Measurements from ENCODE around the gene DCANP1.

The DCANP1 gene

DNA sequence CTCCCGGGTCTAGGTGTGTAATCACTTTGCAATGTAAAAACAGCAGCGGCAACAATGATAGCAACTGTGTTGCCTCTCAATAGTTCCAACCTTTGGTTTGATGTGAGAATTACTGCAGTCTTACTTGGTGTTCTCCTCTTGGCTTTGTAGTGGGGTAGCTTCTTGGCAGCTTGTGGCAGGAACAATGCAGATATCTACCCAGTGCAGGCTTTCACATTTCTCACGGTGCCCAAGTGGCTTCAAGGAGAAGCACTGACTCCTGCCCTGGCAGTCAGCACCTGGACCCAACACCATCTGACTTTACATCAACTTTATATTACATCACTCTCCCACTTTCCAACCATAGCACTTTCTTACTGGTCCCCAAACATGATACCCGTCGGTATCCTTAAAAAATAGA lies 33.4 kb upstream of the DCANP1 start:
- H3K4me3 ChIP-seq (ENCODE audit: control insufficient read depth, low read depth, low read length): no peak overlapping the region
- DNase-seq (ENCODE audit: low read depth): no peak
- TF ChIP-seq, protein P1, sequence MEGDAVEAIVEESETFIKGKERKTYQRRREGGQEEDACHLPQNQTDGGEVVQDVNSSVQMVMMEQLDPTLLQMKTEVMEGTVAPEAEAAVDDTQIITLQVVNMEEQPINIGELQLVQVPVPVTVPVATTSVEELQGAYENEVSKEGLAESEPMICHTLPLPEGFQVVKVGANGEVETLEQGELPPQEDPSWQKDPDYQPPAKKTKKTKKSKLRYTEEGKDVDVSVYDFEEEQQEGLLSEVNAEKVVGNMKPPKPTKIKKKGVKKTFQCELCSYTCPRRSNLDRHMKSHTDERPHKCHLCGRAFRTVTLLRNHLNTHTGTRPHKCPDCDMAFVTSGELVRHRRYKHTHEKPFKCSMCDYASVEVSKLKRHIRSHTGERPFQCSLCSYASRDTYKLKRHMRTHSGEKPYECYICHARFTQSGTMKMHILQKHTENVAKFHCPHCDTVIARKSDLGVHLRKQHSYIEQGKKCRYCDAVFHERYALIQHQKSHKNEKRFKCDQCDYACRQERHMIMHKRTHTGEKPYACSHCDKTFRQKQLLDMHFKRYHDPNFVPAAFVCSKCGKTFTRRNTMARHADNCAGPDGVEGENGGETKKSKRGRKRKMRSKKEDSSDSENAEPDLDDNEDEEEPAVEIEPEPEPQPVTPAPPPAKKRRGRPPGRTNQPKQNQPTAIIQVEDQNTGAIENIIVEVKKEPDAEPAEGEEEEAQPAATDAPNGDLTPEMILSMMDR (conservative IDR thresholded peaks at IDR 0.05; ENCODE audit: control insufficient read depth, insufficient read depth, low read depth, low read length): no peak

DNA sequence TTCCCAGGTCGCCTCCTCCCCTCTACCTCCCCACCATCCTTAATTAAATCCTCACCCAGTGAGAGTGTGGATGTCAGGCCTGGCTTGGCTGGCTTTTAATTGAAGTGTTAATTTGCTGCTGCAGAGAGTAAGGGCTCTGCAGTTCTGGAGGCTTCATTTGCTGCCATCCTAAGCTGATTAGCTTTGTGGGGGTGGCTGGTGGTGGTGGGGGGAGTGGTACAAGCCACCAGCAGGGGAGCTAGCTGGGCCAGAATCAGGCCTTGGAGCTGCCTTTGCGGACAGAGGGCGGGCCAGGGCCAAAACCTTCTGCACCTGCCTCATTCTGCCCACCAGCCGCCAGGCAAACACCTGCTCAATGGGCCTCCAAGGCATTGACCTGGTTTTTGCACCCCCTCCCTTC lies 31.8 kb upstream of the DCANP1 start:
- TF ChIP-seq, protein P1 (conservative IDR thresholded peaks at IDR 0.05; ENCODE audit: control insufficient read depth, insufficient read depth, low read depth, low read length): no peak
- no peak overlapping the region for H3K4me3 ChIP-seq (ENCODE audit: control insufficient read depth, low read depth, low read length)
- DNase-seq (ENCODE audit: low read depth): no peak

DNA sequence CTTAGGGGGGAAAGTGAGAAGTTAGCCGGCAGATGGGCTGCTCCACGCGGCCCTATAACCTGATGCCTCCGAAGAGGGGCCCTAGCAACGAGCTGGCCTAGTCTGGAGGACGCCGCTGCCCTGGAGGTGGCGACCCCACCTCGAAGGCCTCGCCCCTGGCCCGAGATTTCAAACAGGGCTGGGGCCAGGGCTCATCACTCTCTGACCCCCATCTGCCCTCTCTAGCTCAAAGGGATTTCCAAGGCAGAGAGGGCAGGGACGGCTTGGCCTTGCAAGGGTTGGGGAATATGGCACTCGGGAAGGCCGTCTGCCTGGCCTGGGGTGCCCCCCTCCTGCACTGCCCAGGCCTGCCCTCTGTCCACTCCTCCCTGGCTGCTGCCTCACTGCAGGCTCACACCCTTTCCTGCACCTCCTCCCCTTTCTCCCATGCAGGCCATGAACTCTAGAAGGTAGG lies 30.5 kb upstream of the DCANP1 start:
- TF ChIP-seq, protein P1 (conservative IDR thresholded peaks at IDR 0.05; ENCODE audit: control insufficient read depth, insufficient read depth, low read depth, low read length): no peak

DNA sequence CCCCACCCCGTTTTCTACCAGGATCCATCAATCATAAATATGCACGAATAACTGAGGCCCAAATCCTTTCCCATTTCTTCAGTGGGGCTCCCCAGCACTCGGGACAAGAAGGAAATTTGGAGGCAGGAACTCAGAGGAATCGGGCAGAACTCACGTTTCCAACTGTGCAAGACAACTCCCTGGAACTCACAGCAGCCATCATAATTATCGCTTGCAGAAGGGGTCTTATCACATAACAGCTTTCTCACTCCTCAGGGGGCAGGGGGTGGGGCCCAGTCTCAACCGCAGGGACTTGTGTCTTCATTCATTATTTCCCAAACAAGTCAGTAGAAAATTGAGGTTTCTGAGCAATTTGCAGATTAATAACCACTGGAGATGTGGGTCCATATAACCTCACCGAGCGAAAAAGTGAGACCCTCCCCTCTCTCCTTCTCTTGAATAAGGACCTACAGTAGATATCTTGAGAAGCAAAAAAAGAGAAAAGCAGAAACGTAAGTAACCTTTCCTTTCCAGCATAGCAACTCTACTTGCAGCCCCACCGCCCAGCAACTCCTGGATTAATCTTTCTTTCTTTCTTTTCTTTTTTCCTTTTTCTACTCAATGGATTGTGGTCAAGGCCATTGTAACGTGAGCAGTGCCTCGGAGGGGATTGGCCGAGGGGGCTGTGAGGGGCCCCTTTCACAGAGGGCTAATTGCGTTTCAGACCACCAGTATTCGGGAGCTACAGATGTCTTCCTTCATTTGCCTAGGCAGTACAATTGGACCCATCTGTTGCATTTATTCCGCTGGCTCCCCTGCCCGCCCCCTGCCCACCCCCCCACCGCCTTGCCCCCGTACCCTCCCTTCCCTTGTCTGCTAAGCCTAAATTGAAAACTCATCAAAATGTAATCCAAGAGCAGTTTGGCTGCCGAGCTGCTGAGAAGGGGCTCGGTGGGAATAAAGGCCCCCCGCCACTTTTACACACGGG lies 29.8 kb upstream of the DCANP1 start:
- no peak for DNase-seq (ENCODE audit: low read depth)
- TF ChIP-seq, protein P1 (conservative IDR thresholded peaks at IDR 0.05; ENCODE audit: control insufficient read depth, insufficient read depth, low read depth, low read length): no peak
- no peak overlapping the region for H3K4me3 ChIP-seq (ENCODE audit: control insufficient read depth, low read depth, low read length)

More for the DNA sequence above, 30.5 kb upstream of the DCANP1 start:
- DNase-seq (ENCODE audit: low read depth): no peak
- no peak overlapping the region for H3K4me3 ChIP-seq (ENCODE audit: control insufficient read depth, low read depth, low read length)

DNA sequence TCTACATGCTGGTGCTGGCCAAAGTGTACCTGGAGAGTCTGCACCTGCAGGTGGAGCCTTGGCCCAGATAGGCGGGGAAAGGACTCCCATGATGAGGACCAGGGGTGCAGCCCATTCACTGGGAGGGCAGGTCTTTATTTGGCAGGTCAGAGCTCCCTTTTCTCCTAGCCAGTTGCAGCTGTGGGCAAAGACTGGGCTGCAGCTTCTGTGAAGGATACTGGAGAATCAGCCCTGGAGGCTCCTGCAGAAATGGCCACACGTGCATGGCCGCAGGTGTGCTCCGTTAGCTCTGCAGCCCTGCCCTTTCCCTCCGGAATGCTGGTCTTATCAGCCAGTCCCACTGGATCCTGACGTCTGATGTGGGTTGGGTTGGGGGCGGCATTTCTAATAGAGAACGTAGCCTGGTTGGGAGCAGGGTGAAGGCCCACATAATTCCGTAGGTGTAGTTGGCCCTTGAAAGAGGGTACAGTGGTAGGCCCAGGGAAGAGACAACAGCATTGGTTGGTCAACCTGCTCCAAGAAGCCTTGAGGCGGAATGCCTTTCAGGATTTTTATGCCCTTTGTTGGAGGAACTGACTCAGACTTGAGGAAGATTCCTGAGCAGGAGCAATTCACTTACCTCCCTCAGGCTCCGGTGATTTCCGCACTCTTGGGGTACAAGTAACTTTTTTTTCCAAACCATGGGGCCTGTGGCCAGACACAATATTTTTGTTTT lies 27.0 kb upstream of the DCANP1 start:
- TF ChIP-seq, protein P1 (conservative IDR thresholded peaks at IDR 0.05; ENCODE audit: control insufficient read depth, insufficient read depth, low read depth, low read length): no peak
- no peak overlapping the region for H3K4me3 ChIP-seq (ENCODE audit: control insufficient read depth, low read depth, low read length)
- no peak for DNase-seq (ENCODE audit: low read depth)

DNA sequence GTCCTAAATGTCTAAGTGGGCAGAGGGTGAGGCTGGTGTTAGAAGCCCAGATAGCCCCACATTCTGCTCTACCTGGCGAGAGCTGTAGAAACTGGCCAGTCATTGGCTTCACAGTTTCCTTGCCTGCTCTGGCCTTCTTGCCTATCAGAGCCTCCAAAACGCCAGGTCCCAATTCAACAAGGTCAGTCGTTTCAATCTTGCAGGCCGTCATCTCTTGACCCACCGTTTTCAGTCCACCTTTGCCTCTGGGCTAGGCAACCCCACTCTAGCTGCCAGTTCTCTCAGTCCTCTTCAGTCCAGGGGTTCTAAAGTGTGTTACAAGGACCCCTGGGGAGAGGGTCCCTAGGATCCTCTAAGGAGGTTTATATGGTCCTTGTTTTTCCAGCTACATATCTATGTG lies 25.0 kb upstream of the DCANP1 start:
- DNase-seq (ENCODE audit: low read depth): no peak
- H3K4me3 ChIP-seq (ENCODE audit: control insufficient read depth, low read depth, low read length): no peak overlapping the region
- TF ChIP-seq, protein P1 (conservative IDR thresholded peaks at IDR 0.05; ENCODE audit: control insufficient read depth, insufficient read depth, low read depth, low read length): no peak
